Neutrophil (primary cell): ENCODE data around the gene MSH2.
"Not testable (repeated sequence)": the region's sequence is repeated elsewhere in the genome, so short reads cannot be mapped to it uniquely, and the experiment has no call there.

Experiments
- H3K27ac ChIP-seq: fragments of 200-600 bp; sonication (generic); 2 replicates; pipeline ENCODE4 v1.5.1; 2016; ENCODE audit warnings: mild to moderate bottlenecking, moderate library complexity
- H3K27me3 ChIP-seq: fragments of 200-600 bp; sonication (generic); 2 replicates; pipeline ENCODE4 v1.6.0; 2016; ENCODE audit warnings: mild to moderate bottlenecking
- H3K36me3 ChIP-seq: fragments of 200-600 bp; sonication (generic); 2 replicates; pipeline ENCODE4 v1.5.1; 2017
- H3K4me1 ChIP-seq, 2 experiments: fragments of 200-600 bp in 1 of 2; sonication (generic) in 1 of 2; 1 replicate in 1 of 2; 2 replicates in 1 of 2; pipeline versions ENCODE4 v1.5.1 to v1.6.1; 2013 to 2016; ENCODE audit warnings: low read depth in 1 of 2, low read length in 1 of 2, mild to moderate bottlenecking in 1 of 2, moderate library complexity in 1 of 2; ENCODE audit not compliant: control insufficient read depth in 1 of 2, insufficient read depth in 1 of 2
- H3K4me3 ChIP-seq, 2 experiments: fragments of 200-600 bp in 1 of 2; sonication (generic) in 1 of 2; 1 replicate in 1 of 2; 2 replicates in 1 of 2; pipeline ENCODE4 v1.5.1; 2013 to 2016; ENCODE audit warnings: low read depth in 1 of 2, low read length in 1 of 2, mild to moderate bottlenecking in 1 of 2, moderate library complexity in 1 of 2
- H3K9me3 ChIP-seq: fragments of 200-600 bp; sonication (generic); 2 replicates; pipeline ENCODE4 v1.5.1; 2016
- TF ChIP-seq, protein P1 (sequence below): fragments of 200-600 bp; sonication (generic); IDR thresholded peaks from 2 replicates; pipeline ENCODE4 v1.5.1; 2016; ENCODE audit warnings: antibody characterized with exemption

Gene MSH2

DNA sequence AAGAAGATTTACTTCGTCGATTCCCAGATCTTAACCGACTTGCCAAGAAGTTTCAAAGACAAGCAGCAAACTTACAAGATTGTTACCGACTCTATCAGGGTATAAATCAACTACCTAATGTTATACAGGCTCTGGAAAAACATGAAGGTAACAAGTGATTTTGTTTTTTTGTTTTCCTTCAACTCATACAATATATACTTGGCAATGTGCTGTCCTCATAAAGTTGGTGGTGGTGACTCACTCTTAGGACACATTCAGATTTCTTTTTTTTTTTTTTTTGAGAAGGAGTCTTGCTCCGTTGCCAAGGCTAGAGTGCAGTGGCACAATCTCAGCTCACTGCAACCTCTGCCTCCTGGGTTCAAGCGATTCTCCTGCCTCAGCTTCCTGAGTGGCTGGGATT, 26.8 kb downstream of the MSH2 start:
- Histone ChIP-seq H3K4me1 (no peaks in the 10 kb centered on the region), H3K27me3 (no peaks in the 10 kb centered on the region), H3K4me3 (no peak overlapping the region), H3K9me3 (no peaks in the 10 kb centered on the region), H3K36me3 (peaks cover 10% of the 10 kb centered on the region), H3K27ac (no peak overlapping the region)
- TF ChIP-seq, protein P1, sequence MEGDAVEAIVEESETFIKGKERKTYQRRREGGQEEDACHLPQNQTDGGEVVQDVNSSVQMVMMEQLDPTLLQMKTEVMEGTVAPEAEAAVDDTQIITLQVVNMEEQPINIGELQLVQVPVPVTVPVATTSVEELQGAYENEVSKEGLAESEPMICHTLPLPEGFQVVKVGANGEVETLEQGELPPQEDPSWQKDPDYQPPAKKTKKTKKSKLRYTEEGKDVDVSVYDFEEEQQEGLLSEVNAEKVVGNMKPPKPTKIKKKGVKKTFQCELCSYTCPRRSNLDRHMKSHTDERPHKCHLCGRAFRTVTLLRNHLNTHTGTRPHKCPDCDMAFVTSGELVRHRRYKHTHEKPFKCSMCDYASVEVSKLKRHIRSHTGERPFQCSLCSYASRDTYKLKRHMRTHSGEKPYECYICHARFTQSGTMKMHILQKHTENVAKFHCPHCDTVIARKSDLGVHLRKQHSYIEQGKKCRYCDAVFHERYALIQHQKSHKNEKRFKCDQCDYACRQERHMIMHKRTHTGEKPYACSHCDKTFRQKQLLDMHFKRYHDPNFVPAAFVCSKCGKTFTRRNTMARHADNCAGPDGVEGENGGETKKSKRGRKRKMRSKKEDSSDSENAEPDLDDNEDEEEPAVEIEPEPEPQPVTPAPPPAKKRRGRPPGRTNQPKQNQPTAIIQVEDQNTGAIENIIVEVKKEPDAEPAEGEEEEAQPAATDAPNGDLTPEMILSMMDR: no peak

DNA sequence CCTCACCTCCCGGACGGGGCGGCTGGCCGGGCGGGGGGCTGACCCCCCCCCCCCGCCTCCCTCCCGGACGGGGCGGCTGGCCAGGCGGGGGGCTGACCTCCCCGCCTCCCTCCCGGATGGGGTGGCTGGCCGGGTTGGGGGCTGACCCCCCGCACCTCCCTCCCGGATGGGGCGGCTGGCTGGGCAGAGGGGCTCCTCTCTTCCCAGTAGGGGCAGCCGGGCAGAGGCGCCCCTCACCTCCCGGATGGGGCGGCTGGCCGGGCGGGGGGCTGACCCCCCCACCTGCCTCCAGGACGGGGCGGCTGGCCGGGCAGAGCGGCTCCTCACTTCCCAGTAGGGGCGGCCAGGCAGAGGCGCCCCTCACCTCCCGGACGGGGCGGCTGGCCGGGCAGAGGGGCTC, 30.1 kb downstream of the MSH2 start:
- H3K4me1 ChIP-seq, H3K9me3 ChIP-seq, H3K27ac ChIP-seq, H3K4me3 ChIP-seq, H3K27me3 ChIP-seq: not testable (repeated sequence)
- H3K36me3 ChIP-seq: peaks cover 10% of the 10 kb centered on the region

DNA sequence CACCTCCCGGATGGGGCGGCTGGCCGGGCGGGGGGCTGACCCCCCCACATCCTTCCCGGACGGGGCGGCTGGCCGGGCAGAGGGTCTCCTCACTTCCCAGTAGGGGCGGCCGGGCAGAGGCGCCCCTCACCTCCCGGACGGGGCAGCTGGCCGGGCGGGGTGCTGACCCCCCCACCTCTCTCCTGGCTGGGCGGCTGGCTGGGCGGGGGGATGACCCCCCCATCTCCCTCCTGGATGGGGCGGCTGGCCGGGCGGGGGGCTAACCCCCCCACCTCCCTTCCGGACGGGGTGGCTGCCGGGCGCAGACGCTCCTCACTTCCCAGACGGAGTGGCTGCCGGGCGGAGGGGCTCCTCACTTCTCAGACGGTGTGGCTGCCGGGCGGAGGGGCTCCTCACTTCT, 30.5 kb downstream of the MSH2 start:
- H3K4me1 ChIP-seq, H3K27ac ChIP-seq, H3K9me3 ChIP-seq, H3K4me3 ChIP-seq, H3K27me3 ChIP-seq: not testable (repeated sequence)
- H3K36me3 ChIP-seq: peaks cover 10% of the 10 kb centered on the region

DNA sequence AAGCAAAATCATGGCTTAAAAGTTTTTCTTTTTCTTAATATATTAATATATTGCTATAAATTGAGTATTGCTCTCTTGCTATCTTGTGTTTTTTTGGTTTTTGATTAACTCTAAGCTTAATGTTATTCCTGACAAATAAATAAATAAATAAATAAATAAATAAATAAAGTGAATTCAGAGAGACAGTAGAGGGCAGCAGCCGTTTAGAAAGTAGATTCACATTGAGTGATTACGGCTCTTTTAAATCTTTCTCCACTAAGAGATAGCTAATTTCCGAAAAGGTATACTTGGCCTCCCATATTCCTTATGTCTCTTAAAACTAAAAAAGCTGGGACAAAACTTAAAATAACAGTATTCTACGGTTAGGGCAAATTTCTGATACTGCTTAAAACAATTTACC, 34.3 kb downstream of the MSH2 start:
- Histone ChIP-seq H3K9me3 (no peaks in the 10 kb centered on the region), H3K27me3 (no peaks in the 10 kb centered on the region), H3K4me1 (no peaks in the 10 kb centered on the region), H3K36me3 (no peaks in the 10 kb centered on the region), H3K27ac (no peak overlapping the region), H3K4me3 (no peak overlapping the region)
- TF ChIP-seq, protein P1: no peak

DNA sequence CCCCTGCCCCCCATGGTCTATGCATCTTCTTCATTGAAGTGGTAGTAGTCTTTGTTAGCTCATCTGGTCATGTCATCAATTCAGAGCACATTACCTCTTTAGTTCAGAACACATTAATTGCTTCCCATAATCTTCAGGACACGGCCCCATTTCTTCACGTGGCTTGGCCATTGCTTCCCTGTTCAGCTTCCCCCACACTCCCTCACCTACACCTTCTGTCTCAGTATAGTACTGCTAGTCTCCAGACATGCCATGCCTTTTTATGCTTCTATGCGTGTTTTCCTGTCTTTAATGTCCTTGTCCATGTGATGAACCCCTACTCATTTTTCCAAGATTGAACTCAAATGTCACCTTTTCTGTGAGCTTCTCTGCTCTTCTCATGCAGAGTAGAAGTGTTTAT, 35.1 kb downstream of the MSH2 start:
- H3K9me3 ChIP-seq: no peaks in the 10 kb centered on the region
- H3K4me1 ChIP-seq: no peaks in the 10 kb centered on the region
- TF ChIP-seq, protein P1: no peak
- H3K27me3 ChIP-seq: no peaks in the 10 kb centered on the region
- H3K36me3 ChIP-seq: no peaks in the 10 kb centered on the region
- H3K27ac ChIP-seq: no peak overlapping the region
- H3K4me3 ChIP-seq: no peak overlapping the region

DNA sequence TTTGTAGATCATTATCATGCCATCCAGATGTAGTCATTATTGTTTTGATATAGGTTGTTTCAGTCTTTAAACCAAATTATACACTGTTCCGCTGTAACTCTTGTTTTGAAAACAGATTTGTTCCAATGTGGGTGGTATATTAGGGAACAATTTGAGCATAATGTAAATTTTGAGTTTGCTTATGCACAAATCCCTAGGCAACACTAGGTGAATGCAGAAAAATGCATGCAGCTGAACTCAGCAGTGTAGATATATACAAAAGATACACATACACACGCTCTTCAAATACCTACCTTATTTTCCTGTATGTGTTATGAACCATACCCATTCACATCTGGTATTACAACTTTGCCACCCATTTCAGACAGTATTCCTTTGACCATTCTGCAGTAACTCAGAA, 35.8 kb downstream of the MSH2 start:
- Histone ChIP-seq H3K9me3 (no peaks in the 10 kb centered on the region), H3K27me3 (no peaks in the 10 kb centered on the region), H3K4me1 (no peaks in the 10 kb centered on the region), H3K4me3 (no peak overlapping the region), H3K36me3 (no peaks in the 10 kb centered on the region), H3K27ac (no peak overlapping the region)
- TF ChIP-seq, protein P1: no peak

DNA sequence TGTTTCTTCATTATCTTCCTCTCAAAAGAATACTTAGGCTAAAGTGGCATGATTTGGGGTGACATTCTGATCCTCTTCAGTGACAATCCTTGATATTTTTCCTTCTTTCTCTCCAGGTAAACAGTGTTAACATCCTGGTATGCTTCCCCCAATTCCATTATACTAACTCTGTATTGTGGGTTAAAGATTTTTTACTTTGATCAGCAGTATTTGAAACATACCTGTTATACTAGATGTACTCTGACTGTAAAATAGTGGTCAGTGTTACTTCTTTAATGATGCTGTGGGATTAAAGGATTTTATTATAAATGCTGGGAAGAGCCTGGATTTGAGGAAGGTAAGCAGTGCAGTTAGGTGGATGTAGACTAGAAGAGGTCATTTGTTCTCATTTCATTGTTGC, 48.8 kb downstream of the MSH2 start:
- Histone ChIP-seq H3K27me3 (no peaks in the 10 kb centered on the region), H3K9me3 (no peaks in the 10 kb centered on the region), H3K4me1 (peaks cover 3 to 4% of the 10 kb centered on the region in 2 experiments), H3K4me3 (no peak overlapping the region), H3K27ac (no peak overlapping the region), H3K36me3 (no peaks in the 10 kb centered on the region)
- TF ChIP-seq, protein P1: no peak
